H9 (cell line): ENCODE measurements around the gene SEMA6A. TPM values are rescaled to one million over a fixed set of nuclear protein-coding genes. Genes with fewer than 3 reads are reported as not detected.

Source experiments
- DNase-seq: peaks from one replicate; pipeline ENCODE4 v3.0.0-alpha.2; 2017
- H2AFZ ChIP-seq: one replicate; pipeline ENCODE4 v1.6.1; 2013; ENCODE audit warnings: mild to moderate bottlenecking, low read length, control low read depth, moderate library complexity
- H2AK5ac ChIP-seq: 2 replicates; pipeline ENCODE4 v1.6.1; 2013; ENCODE audit warnings: low read length, control low read depth, mixed read lengths; ENCODE audit not compliant: insufficient read length
- H2BK120ac ChIP-seq: one replicate; pipeline ENCODE4 v1.6.1; 2013; ENCODE audit warnings: low read depth, mild to moderate bottlenecking, low read length, control low read depth, inconsistent platforms; ENCODE audit not compliant: poor library complexity, severe bottlenecking
- H2BK12ac ChIP-seq: 2 replicates; pipeline ENCODE4 v1.6.1; 2013; ENCODE audit warnings: low read length, control low read depth, mixed read lengths, low read depth; ENCODE audit not compliant: insufficient read length
- H2BK15ac ChIP-seq: 2 replicates; pipeline ENCODE4 v1.6.1; 2013; ENCODE audit warnings: low read depth, low read length, control low read depth
- H2BK20ac ChIP-seq: one replicate; pipeline ENCODE4 v1.6.1; 2013; ENCODE audit warnings: low read depth, mild to moderate bottlenecking, low read length, control low read depth, inconsistent platforms; ENCODE audit not compliant: poor library complexity, severe bottlenecking
- H2BK5ac ChIP-seq: 2 replicates; pipeline ENCODE4 v1.6.1; 2013; ENCODE audit warnings: low read length, control low read depth, mixed read lengths; ENCODE audit not compliant: insufficient read length
- H3K14ac ChIP-seq: 2 replicates; pipeline ENCODE4 v1.6.1; 2013; ENCODE audit warnings: low read length, control low read depth; ENCODE audit not compliant: insufficient read depth
- H3K18ac ChIP-seq: 2 replicates; pipeline ENCODE4 v1.6.1; 2013; ENCODE audit warnings: low read depth, mild to moderate bottlenecking, mixed read lengths, low read length, control low read depth; ENCODE audit not compliant: insufficient read length
- H3K23ac ChIP-seq: 2 replicates; pipeline ENCODE4 v1.6.1; 2013; ENCODE audit warnings: low read length, control low read depth, mixed read lengths, low read depth; ENCODE audit not compliant: insufficient read length
- H3K23me2 ChIP-seq: 2 replicates; pipeline ENCODE4 v1.6.1; 2013; ENCODE audit warnings: low read depth, mild to moderate bottlenecking, mixed read lengths, low read length, control low read depth; ENCODE audit not compliant: insufficient read length, poor library complexity, severe bottlenecking
- H3K27ac ChIP-seq: 2 replicates; pipeline ENCODE4 v1.5.1; 2013; ENCODE audit warnings: low read length, control low read depth, mixed read lengths, low read depth; ENCODE audit not compliant: insufficient read length
- H3K27me3 ChIP-seq: 2 replicates; pipeline ENCODE4 v1.6.1; 2013; ENCODE audit warnings: low read length, control low read depth, inconsistent platforms; ENCODE audit not compliant: insufficient read depth
- H3K4ac ChIP-seq: 2 replicates; pipeline ENCODE4 v1.6.1; 2013; ENCODE audit warnings: low read depth, mild to moderate bottlenecking, control low read depth, inconsistent platforms, low read length, moderate library complexity
- H3K4me1 ChIP-seq: 2 replicates; pipeline ENCODE4 v1.6.1; 2013; ENCODE audit warnings: low read length, control low read depth, inconsistent platforms; ENCODE audit not compliant: insufficient read depth
- H3K4me2 ChIP-seq: 2 replicates; pipeline ENCODE4 v1.6.1; 2013; ENCODE audit warnings: low read length, control low read depth, mixed read lengths; ENCODE audit not compliant: insufficient read length, insufficient read depth
- H3K56ac ChIP-seq: 2 replicates; pipeline ENCODE4 v1.6.1; 2013; ENCODE audit warnings: low read depth, mild to moderate bottlenecking, mixed read lengths, low read length, control low read depth; ENCODE audit not compliant: insufficient read length
- H3K79me1 ChIP-seq: 2 replicates; pipeline ENCODE4 v1.6.1; 2013; ENCODE audit warnings: low read depth, mild to moderate bottlenecking, moderate library complexity, low read length, control low read depth, inconsistent platforms; ENCODE audit not compliant: insufficient read depth, poor library complexity, severe bottlenecking
- H3K79me2 ChIP-seq: 2 replicates; pipeline ENCODE4 v1.6.1; 2013; ENCODE audit warnings: low read length, control low read depth, inconsistent platforms; ENCODE audit not compliant: insufficient read depth
- H3K9ac ChIP-seq: 2 replicates; pipeline ENCODE4 v1.6.1; 2013; ENCODE audit warnings: low read length, control low read depth, mixed read lengths; ENCODE audit not compliant: insufficient read length; ENCODE audit errors: extremely low read depth
- H3K9me3 ChIP-seq: one replicate; pipeline ENCODE4 v1.6.1; 2013; ENCODE audit warnings: low read depth, low read length, inconsistent platforms; ENCODE audit not compliant: control insufficient read depth
- H3T11ph ChIP-seq: one replicate; pipeline ENCODE4 v1.6.1; 2013; ENCODE audit warnings: mild to moderate bottlenecking, low read length, control low read depth, inconsistent platforms
- H4K20me1 ChIP-seq: one replicate; pipeline ENCODE4 v1.6.1; 2013; ENCODE audit not compliant: control insufficient read depth, insufficient read length, insufficient read depth
- H4K5ac ChIP-seq: 2 replicates; pipeline ENCODE4 v1.6.1; 2013; ENCODE audit warnings: low read depth, mild to moderate bottlenecking, mixed read lengths, low read length, control low read depth; ENCODE audit not compliant: insufficient read length
- H4K8ac ChIP-seq: replicated peaks from 2 replicates; pipeline ENCODE4 v1.6.1; 2013; ENCODE audit warnings: low read length, control low read depth, mixed read lengths, low read depth; ENCODE audit not compliant: insufficient read length
- H4K91ac ChIP-seq: 2 replicates; pipeline ENCODE4 v1.6.1; 2013; ENCODE audit warnings: low read depth, mild to moderate bottlenecking, moderate library complexity, mixed read lengths, low read length, control low read depth; ENCODE audit not compliant: insufficient read length
- H3K27ac Mint-ChIP-seq, 3 experiments: 2 replicates in 2 of 3; 3 replicates in 1 of 3; pipeline ENCODE4 v1.8.0; 2020 to 2021; ENCODE audit warnings: mixed read lengths in 3 of 3, mild to moderate bottlenecking in 1 of 3, moderate library complexity in 1 of 3
- H3K27me3 Mint-ChIP-seq: 2 replicates; pipeline ENCODE4 v1.8.0; 2021; ENCODE audit warnings: low read depth, mild to moderate bottlenecking, moderate library complexity, mixed read lengths
- H3K36me3 Mint-ChIP-seq, 3 experiments: 2 replicates in 2 of 3; 3 replicates in 1 of 3; pipeline ENCODE4 v1.8.0; 2020 to 2021; ENCODE audit warnings: low read depth in 3 of 3, mixed read lengths in 3 of 3; ENCODE audit not compliant: insufficient read depth in 1 of 3
- H3K4me1 Mint-ChIP-seq, 2 experiments: 2 replicates each; pipeline ENCODE4 v1.8.0; 2020; ENCODE audit warnings: mixed read lengths in 2 of 2
- H3K4me3 Mint-ChIP-seq, 2 experiments: 2 replicates in 1 of 2; 3 replicates in 1 of 2; pipeline ENCODE4 v1.8.0; 2020 to 2021; ENCODE audit warnings: mild to moderate bottlenecking in 2 of 2, mixed read lengths in 2 of 2, moderate library complexity in 1 of 2
- H3K9me3 Mint-ChIP-seq, 2 experiments: 2 replicates in 1 of 2; 3 replicates in 1 of 2; pipeline ENCODE4 v1.8.0; 2020; ENCODE audit warnings: mild to moderate bottlenecking in 2 of 2, mixed read lengths in 2 of 2, moderate library complexity in 1 of 2
- WGBS: extraction: QIAGEN DNeasy Blood & Tissue Kit; methylation state at CpG from one replicate; pipeline ENCODE4 v1.1.7; 2013; ENCODE audit warnings: missing lambda C conversion rate, low lambda C conversion rate, mixed read lengths; ENCODE audit not compliant: insufficient read length; ENCODE audit errors: extremely low coverage; 5-methylcytosine and 5-hydroxymethylcytosine counted together
- total RNA-seq: library from RNA; stranded (reverse); gene quantifications from 2 replicates; pipeline ENCODE4 v1.2.1, GENCODE V29; 2021
- TF ChIP-seq, protein P1 (sequence below): fragments of 200-600 bp; sonication (generic); conservative IDR thresholded peaks from 3 replicates; pipeline ENCODE4 v1.8.0; 2021; ENCODE audit warnings: antibody characterized with exemption, mild to moderate bottlenecking

SEMA6A gene
- total RNA-seq, 1 experiment from 2014 or later: 354 TPM

DNA sequence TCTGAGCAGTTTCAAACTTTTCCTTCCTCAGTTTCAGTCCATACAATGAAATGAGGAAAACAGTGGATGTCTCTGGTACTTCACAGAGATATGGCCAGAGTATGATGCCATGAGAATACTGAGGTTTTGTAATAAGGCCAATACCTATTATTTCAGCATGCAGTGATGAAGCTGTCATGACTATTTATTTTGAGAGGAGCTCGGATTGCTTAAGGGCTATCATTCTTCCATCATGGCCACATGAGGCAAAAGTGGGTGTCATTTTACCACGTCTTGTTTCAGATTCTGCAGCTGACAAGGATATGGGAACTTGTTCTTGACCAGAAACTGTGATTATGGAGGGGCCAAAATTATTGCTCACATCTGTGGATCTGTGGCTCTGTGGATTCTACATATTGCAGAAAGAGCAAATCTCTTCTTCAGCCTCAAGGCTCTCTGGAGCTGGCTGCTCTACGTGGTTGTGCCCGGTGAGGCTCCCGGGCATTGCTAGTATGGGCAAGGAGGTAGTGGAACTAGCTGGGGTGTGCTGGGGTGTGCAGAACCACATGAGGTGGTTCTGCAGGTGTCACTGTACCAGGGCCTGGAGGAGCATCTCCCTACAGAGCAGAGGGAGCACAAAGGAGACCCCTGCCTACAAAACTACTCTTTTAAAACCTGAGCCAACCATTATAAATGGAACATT is 180.3 kb downstream of the SEMA6A start:
- Mint-ChIP-seq H3K27ac (no peak overlapping the region), H3K4me1 (peaks cover 13% of the 10 kb centered on the region in 2 experiments), H3K27me3 (no peaks in the 10 kb centered on the region), H3K9me3 (no peaks in the 10 kb centered on the region), H3K36me3 (no peaks in the 10 kb centered on the region), H3K4me3 (no peak overlapping the region)
- Histone ChIP-seq H2BK15ac (no peak overlapping the region), H3K23ac (no peak overlapping the region), H2BK5ac (no peak overlapping the region), H2AFZ (no peak overlapping the region), H3K9ac (no peak overlapping the region), H2BK120ac (no peak overlapping the region), H2AK5ac (no peak overlapping the region), H3K4me1 (no peaks in the 10 kb centered on the region), H3T11ph (no peak overlapping the region), H3K27ac (no peak overlapping the region), H3K4ac (no peak overlapping the region), H3K56ac (no peak overlapping the region), H3K23me2 (no peaks in the 10 kb centered on the region), H3K9me3 (no peaks in the 10 kb centered on the region), H3K79me1 (no peaks in the 10 kb centered on the region), H3K14ac (peak overlapping the region; percentile 58; the same call in 1 of the 2 replicates), H3K18ac (no peak overlapping the region), H2BK20ac (no peak overlapping the region), H4K20me1 (no peaks in the 10 kb centered on the region), H4K5ac (no peak overlapping the region), H3K27me3 (no peaks in the 10 kb centered on the region), H3K79me2 (no peaks in the 10 kb centered on the region), H3K4me2 (no peak overlapping the region), H2BK12ac (no peak overlapping the region), H4K8ac (no peak overlapping the region), H4K91ac (no peak overlapping the region)
- TF ChIP-seq, protein P1, sequence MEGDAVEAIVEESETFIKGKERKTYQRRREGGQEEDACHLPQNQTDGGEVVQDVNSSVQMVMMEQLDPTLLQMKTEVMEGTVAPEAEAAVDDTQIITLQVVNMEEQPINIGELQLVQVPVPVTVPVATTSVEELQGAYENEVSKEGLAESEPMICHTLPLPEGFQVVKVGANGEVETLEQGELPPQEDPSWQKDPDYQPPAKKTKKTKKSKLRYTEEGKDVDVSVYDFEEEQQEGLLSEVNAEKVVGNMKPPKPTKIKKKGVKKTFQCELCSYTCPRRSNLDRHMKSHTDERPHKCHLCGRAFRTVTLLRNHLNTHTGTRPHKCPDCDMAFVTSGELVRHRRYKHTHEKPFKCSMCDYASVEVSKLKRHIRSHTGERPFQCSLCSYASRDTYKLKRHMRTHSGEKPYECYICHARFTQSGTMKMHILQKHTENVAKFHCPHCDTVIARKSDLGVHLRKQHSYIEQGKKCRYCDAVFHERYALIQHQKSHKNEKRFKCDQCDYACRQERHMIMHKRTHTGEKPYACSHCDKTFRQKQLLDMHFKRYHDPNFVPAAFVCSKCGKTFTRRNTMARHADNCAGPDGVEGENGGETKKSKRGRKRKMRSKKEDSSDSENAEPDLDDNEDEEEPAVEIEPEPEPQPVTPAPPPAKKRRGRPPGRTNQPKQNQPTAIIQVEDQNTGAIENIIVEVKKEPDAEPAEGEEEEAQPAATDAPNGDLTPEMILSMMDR: no peak
- WGBS: no CpG with 5 or more reads among the region's 5 CpGs
- no peak for DNase-seq
